Spleen (tissue), 7 donors: ENCODE measurements around the gene GRAP2.

Source experiments
- CTCF ChIP-seq, 11 experiments: fragments of 200-600 bp in 7 of 11; fragments of 450-650 bp in 4 of 11; sonication (generic) in 4 of 11; IDR thresholded peaks in 8 of 11; conservative IDR thresholded peaks in 3 of 11; 1 replicate in 7 of 11; 2 replicates in 4 of 11; pipeline versions ENCODE4 v1.4.0 to v1.8.0; 2016 to 2021; ENCODE audit warnings: antibody characterized with exemption in 11 of 11, inconsistent platforms in 4 of 11, mild to moderate bottlenecking in 1 of 11
- POLR2A ChIP-seq, 3 donors: fragments of 450-650 bp; IDR thresholded peaks; one replicate each; pipeline ENCODE4 v1.5.1; 2017; ENCODE audit warnings: antibody characterized with exemption in 3 of 3, mild to moderate bottlenecking in 1 of 3
- donor health status: DM: no; HTN: no; CAD: no; lungs with moderate emphysema.
- donor health status: DM: no; HTN: no; CAD: no.
- donor health status: DM: no; HTN: no; CAD: no.

GRCh38 chr22:39928536-39929520 lies 27.9 kb downstream of the GRAP2 start:
- no peak for TF ChIP-seq CTCF (IDR thresholded peaks at IDR 0.05 in 8 of 11, conservative IDR thresholded peaks at IDR 0.05 in 3 of 11)
- TF ChIP-seq POLR2A (IDR thresholded peaks at IDR 0.05), result no peak
